Measurements from ENCODE around the gene ADAMTS13.

DNA sequence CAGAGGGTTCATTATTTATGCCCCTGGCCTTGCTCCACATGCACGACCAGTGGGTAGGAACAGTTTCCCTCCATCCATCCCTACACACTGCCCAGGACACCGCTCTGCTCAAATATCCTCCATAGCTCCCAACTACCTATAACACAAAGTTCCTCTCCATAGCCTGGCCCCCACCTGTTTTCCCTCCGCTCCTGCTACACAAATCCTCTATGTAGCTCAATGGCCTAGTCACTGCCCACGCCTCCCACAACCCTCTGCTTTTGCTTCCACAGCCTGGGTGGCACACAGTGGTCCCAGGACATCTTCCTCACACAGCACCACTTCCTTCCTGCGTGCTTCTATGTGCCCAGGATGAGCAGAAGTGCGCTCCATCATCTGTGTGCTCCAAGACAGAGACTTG lies 24.8 kb upstream of the ADAMTS13 start:
- TF ChIP-seq, protein P1, sequence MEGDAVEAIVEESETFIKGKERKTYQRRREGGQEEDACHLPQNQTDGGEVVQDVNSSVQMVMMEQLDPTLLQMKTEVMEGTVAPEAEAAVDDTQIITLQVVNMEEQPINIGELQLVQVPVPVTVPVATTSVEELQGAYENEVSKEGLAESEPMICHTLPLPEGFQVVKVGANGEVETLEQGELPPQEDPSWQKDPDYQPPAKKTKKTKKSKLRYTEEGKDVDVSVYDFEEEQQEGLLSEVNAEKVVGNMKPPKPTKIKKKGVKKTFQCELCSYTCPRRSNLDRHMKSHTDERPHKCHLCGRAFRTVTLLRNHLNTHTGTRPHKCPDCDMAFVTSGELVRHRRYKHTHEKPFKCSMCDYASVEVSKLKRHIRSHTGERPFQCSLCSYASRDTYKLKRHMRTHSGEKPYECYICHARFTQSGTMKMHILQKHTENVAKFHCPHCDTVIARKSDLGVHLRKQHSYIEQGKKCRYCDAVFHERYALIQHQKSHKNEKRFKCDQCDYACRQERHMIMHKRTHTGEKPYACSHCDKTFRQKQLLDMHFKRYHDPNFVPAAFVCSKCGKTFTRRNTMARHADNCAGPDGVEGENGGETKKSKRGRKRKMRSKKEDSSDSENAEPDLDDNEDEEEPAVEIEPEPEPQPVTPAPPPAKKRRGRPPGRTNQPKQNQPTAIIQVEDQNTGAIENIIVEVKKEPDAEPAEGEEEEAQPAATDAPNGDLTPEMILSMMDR (IDR thresholded peaks at IDR 0.05; ENCODE audit: insufficient read depth, low read length, poor library complexity, severe bottlenecking), result no peak
- TF ChIP-seq EZH2phosphoT487 (conservative IDR thresholded peaks at IDR 0.05; ENCODE audit: low read length), result no peak
